BJ (cell line): ENCODE measurements around the gene PER2. TPM values are rescaled to one million over a fixed set of nuclear protein-coding genes. Genes with fewer than 3 reads are reported as not detected.

ENCODE experiments used
- CTCF ChIA-PET: fragments of 350-600 bp; formaldehyde crosslinking; extraction: SDS; loops from one replicate; lab custom pipeline; 2021; ENCODE audit warnings: antibody characterized with exemption, inconsistent platforms; lab: Yijun Ruan, JAX
- POLR2A ChIA-PET: fragments of 300-600 bp; sonication (Branson Sonifier 250); formaldehyde crosslinking; extraction: SDS; loops from one replicate; lab custom pipeline; 2021; ENCODE audit warnings: antibody characterized with exemption; lab: Charles Lee
- DNase-seq: peaks from one replicate; pipeline ENCODE4 v3.0.0-alpha.2; 2011; ENCODE audit warnings: low read depth
- H3K27me3 ChIP-seq: 2 replicates; pipeline ENCODE4 v1.6.0; 2011; ENCODE audit warnings: low read length; ENCODE audit not compliant: control insufficient read depth, insufficient read depth
- H3K36me3 ChIP-seq: 2 replicates; pipeline ENCODE4 v1.5.1; 2011; ENCODE audit warnings: low read length; ENCODE audit not compliant: control insufficient read depth, insufficient read depth
- H3K4me3 ChIP-seq: 2 replicates; pipeline ENCODE4 v1.5.1; 2011; ENCODE audit warnings: low read depth, mild to moderate bottlenecking, control low read depth, low read length
- polyA plus RNA-seq: library from polyadenylated mRNA; depleted of rRNA; stranded (reverse); fragments of >200 nt; gene quantifications from 2 replicates; pipeline ENCODE4 v1.2.3, GENCODE V29; 2011
- TF ChIP-seq, protein P1 (sequence below): IDR thresholded peaks from 2 replicates; pipeline ENCODE4 v1.5.1; 2011; ENCODE audit warnings: low read depth, mild to moderate bottlenecking, control low read depth, inconsistent platforms, low read length, moderate library complexity; ENCODE audit not compliant: insufficient read depth

The PER2 gene
- polyA plus RNA-seq, 1 experiment, result 3.1 TPM

DNA sequence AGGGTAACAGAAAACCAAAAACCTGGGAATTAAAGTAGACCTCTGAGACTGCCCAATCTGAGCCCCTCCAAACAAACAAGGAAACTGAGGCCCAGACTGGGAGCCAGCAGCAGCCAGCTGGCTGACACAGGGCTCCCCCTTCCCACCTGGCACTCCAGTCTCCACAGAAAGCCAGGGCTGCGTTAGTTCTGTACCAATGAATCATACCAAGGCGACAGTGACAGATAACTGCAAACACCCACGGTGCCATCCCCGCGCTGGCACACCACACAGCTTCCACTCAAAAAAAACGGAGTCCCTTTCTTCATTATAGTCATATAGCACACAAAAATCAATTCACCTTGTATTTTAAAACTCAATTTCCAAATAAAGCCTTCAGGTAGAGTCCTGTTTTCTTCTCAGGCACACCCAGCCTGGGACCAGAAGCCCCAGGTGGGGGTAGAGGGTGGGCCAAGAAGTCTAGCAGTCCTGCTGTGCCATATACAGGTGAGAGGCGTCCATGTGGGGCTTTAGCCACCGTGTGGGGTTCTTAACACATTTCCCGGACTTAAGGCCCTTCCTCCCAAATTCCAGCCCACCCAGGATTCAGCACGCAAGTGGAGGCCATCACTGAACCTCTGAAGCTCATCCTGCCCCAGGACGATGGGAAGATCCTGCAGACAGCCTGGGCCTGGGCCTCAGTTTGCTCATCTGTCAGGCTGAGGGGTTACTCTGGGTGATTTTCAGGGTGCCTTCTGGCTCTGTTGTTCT lies 1.2 kb downstream of the PER2 start:
- POLR2A ChIA-PET, result no interaction called here
- peak overlapping the region; percentile 82 for H3K4me3 ChIP-seq
- no peaks in the 10 kb centered on the region for H3K27me3 ChIP-seq
- H3K36me3 ChIP-seq, result no peaks in the 10 kb centered on the region
- CTCF ChIA-PET, result interaction anchor here (0.8 to 2.3 kb wide), 4 partner anchors 9 to 428 kb away, joined by 3 to 7 read pairs (median 3); no protein-coding TSS in a partner anchor
- TF ChIP-seq, protein P1, sequence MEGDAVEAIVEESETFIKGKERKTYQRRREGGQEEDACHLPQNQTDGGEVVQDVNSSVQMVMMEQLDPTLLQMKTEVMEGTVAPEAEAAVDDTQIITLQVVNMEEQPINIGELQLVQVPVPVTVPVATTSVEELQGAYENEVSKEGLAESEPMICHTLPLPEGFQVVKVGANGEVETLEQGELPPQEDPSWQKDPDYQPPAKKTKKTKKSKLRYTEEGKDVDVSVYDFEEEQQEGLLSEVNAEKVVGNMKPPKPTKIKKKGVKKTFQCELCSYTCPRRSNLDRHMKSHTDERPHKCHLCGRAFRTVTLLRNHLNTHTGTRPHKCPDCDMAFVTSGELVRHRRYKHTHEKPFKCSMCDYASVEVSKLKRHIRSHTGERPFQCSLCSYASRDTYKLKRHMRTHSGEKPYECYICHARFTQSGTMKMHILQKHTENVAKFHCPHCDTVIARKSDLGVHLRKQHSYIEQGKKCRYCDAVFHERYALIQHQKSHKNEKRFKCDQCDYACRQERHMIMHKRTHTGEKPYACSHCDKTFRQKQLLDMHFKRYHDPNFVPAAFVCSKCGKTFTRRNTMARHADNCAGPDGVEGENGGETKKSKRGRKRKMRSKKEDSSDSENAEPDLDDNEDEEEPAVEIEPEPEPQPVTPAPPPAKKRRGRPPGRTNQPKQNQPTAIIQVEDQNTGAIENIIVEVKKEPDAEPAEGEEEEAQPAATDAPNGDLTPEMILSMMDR, result no peak
- DNase-seq, result no peak

DNA sequence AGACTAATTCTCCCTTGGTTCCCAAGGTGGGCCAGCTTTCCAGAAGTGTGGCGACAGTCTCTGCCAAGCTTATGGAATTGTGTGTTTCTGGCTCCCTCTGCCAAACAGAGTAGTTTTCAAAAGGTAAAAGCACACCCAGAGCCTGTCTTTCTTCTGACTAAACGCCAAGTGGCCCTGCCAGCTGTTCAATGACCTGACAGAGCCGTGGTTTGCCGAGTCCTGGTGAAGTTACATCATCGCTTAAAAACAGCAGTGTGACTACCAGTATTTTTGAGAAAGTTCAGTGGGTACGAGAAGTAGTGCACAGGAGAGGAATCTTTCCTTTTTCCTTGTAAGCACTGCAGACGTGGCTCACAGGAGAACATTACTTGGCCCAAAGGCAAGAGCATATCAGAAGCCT lies 1.9 kb downstream of the PER2 start:
- DNase-seq, result peak; percentile 65
- H3K4me3 ChIP-seq, result no peak overlapping the region
- ChIA-PET POLR2A (no interaction called here), CTCF (interaction anchor here (0.7 to 1.4 kb wide), 2 partner anchors 24 to 70 kb away, joined by 3 read pairs; no protein-coding TSS in a partner anchor)
- no peaks in the 10 kb centered on the region for H3K27me3 ChIP-seq
- TF ChIP-seq, protein P1, result no peak
- no peaks in the 10 kb centered on the region for H3K36me3 ChIP-seq

DNA sequence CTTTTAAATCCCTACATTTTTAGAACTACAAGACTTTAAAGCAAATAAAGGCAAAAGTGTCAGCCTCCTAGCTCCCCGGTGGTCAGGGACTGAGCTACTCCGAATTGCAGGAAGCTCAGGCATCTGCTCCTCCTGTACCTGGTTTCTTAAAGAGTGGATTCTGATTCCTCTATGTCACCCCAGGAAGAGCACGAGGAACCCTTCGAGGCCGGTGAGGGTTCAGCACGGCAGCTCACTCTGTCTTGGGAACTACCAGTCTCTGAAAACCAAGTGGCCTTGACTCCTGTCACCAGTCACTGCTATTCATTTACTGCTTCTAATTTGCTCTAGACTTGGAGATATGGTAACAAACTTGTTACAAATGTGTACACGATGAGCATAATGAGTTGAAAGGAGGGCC lies 2.3 kb downstream of the PER2 start:
- no peaks in the 10 kb centered on the region for H3K27me3 ChIP-seq
- no peak overlapping the region for H3K4me3 ChIP-seq
- ChIA-PET POLR2A (no interaction called here), CTCF (interaction anchor here (0.7 to 1.4 kb wide), 2 partner anchors 24 to 71 kb away, joined by 3 read pairs; no protein-coding TSS in a partner anchor)
- no peak for DNase-seq
- TF ChIP-seq, protein P1, result no peak
- H3K36me3 ChIP-seq, result no peaks in the 10 kb centered on the region

DNA sequence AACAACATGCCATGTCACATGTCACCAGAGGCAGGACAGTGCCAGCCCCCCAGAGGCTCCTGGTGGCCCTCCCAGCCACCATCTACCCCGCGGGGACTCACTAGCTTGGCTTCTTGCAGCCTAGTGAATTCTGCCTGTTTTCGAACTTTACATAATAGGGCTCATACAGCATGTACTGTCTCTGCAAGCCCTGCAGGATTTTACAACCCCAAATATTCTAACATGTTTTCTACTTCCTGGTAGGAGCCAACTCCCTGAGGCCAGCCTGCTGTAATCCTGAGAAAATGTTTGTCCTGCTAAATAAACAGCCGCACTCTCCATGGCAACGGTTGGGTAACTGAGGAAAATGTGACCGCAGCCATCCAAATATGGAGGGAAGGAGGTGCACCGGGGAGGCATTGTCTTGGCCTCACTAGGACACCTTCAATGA lies 2.7 kb downstream of the PER2 start:
- Histone ChIP-seq H3K36me3 (no peaks in the 10 kb centered on the region), H3K27me3 (no peaks in the 10 kb centered on the region), H3K4me3 (no peak overlapping the region)
- CTCF ChIA-PET, result interaction anchor here (1.4 to 1.6 kb wide), 2 partner anchors 22 to 23 kb away, joined by 3 to 7 read pairs; no protein-coding TSS in a partner anchor
- TF ChIP-seq, protein P1, result no peak
- peak; percentile 99 for DNase-seq
- POLR2A ChIA-PET, result no interaction called here

DNA sequence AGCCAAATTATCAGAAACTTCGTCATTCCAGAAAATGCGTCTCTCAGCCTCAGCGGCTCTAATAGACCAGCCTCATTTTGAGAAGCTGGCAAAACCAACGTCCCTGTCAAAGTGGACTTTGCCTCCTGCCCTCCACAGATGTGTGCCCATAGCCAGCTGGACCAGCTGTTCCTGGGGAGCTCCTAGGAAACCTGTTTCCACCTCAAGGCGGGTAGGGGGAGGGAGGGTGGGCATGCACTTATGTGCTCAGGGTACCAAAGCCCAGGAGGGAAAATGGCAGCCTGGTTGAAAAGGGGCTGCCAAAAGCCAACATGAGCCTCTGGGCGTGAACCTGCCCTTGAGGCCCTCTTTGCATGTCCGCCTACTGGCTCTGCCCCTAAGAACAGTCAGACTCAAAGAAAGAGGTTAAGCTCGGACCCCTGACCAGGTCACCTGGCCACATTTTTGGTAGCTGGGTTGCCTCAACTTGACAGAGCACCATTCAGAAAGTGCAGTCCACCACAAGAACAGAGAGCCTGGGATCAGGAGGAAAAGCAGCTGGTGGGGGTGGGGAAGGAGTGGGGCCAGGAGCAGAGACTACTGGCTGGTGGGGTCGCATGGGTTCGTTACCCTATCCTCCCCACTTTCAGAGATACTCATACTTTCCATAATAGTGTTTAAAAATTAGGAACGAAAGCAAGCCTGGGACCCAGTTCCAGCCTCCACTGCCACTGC lies 3.5 kb downstream of the PER2 start:
- DNase-seq, result no peak
- ChIA-PET CTCF (interaction anchor here (1.2 to 1.6 kb wide), 2 partner anchors 22 to 73 kb away, joined by 3 to 7 read pairs; no protein-coding TSS in a partner anchor), POLR2A (no interaction called here)
- TF ChIP-seq, protein P1, result no peak
- Histone ChIP-seq H3K27me3 (no peaks in the 10 kb centered on the region), H3K36me3 (no peaks in the 10 kb centered on the region), H3K4me3 (no peak overlapping the region)
